Gastroesophageal sphincter (tissue), 4 donors: Measurements from ENCODE around the gene KCNIP4. TPM values are rescaled to one million over a fixed set of nuclear protein-coding genes. Genes with fewer than 3 reads are reported as not detected.

Experiments used
- ATAC-seq: fragments of 150-250 bp; one replicate; pipeline ENCODE4 v1.9.1; 2016; ENCODE audit warnings: mild to moderate bottlenecking, moderate library complexity
- H3K27ac ChIP-seq, 4 donors: fragments of 200-600 bp; sonication (generic) in 3 of 4; 1 replicate in 3 of 4; 2 replicates in 1 of 4; pipeline ENCODE4 v1.5.1; 2016 to 2019
- H3K27me3 ChIP-seq: fragments of 200-600 bp; sonication (generic); one replicate; pipeline ENCODE4 v1.5.1; 2019
- H3K36me3 ChIP-seq, 2 donors: fragments of 200-600 bp; sonication (generic); one replicate each; pipeline ENCODE4 v1.5.1; 2019; ENCODE audit warnings: control low read depth in 1 of 2
- H3K4me1 ChIP-seq, 3 donors: fragments of 200-600 bp; sonication (generic); 1 replicate in 2 of 3; 2 replicates in 1 of 3; pipeline ENCODE4 v1.5.1; 2016 to 2019; ENCODE audit warnings: control low read depth in 2 of 3
- H3K4me3 ChIP-seq, 2 donors: fragments of 200-600 bp; sonication (generic); one replicate each; pipeline ENCODE4 v1.5.1; 2019; ENCODE audit warnings: mild to moderate bottlenecking in 1 of 2, moderate library complexity in 1 of 2
- H3K9me3 ChIP-seq, 3 donors: fragments of 200-600 bp; sonication (generic); one replicate each; pipeline ENCODE4 v1.5.1; 2017 to 2019; ENCODE audit warnings: control low read depth in 2 of 3
- EP300 ChIP-seq: sonication (generic); formaldehyde crosslinking; IDR thresholded peaks from one replicate; pipeline ENCODE4 v1.6.1; 2017; ENCODE audit warnings: antibody characterized with exemption, mild to moderate bottlenecking
- POLR2A ChIP-seq, 2 donors: fragments of 450-650 bp; IDR thresholded peaks; one replicate each; pipeline ENCODE4 v1.6.1; 2017; ENCODE audit warnings: antibody characterized with exemption in 2 of 2, mild to moderate bottlenecking in 2 of 2, moderate library complexity in 1 of 2
- POLR2AphosphoS5 ChIP-seq: sonication (generic); formaldehyde crosslinking; IDR thresholded peaks from one replicate; pipeline ENCODE4 v1.6.1; 2017; ENCODE audit warnings: antibody characterized with exemption
- WGBS, 2 donors: methylation state at CpG; one replicate each; pipeline ENCODE4 v1.1.5; 2018; ENCODE audit warnings: low coverage in 1 of 2; 5-methylcytosine and 5-hydroxymethylcytosine counted together
- total RNA-seq, 4 donors: library from RNA; depleted of rRNA; stranded (reverse); fragments of >200 nt; gene quantifications; one replicate each; pipeline ENCODE4 v1.1.0, GENCODE V29; 2016
- TF ChIP-seq, protein P1 (sequence below), 4 experiments: fragments of 200-600 bp in 2 of 4; fragments of 450-650 bp in 2 of 4; sonication (generic) in 1 of 4; IDR thresholded peaks; one replicate each; pipeline ENCODE4 v1.5.1; 2017 to 2019; ENCODE audit warnings: antibody characterized with exemption in 4 of 4, mild to moderate bottlenecking in 2 of 4, moderate library complexity in 2 of 4

KCNIP4 gene
- total RNA-seq, 4 donors from 2014 or later, result 0.23 to 0.59 (median 0.54) TPM; not detected in 1

DNA sequence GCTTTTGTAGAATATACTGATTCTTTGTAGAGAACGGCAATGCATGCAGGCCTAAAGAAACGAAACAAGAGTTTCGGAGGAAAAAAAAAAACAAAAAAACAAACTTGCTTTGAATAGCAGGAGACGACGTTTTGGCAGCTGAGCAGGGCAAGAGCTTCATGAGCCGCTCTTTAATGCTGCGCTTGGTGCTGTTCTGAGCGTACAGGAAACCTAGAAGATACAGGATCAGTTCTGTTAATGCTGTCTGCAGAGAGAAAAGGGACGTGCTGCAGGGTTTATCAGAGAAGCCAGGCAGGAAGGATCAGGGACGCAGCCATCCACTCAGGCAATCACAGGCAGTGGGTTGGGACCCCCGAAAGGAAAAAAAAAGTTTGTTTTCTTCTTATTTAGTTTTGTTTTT is 1066.1 kb downstream of the KCNIP4 start:
- TF ChIP-seq POLR2A (IDR thresholded peaks at IDR 0.05) (no peak), EP300 (no peak)
- TF ChIP-seq, protein P1, sequence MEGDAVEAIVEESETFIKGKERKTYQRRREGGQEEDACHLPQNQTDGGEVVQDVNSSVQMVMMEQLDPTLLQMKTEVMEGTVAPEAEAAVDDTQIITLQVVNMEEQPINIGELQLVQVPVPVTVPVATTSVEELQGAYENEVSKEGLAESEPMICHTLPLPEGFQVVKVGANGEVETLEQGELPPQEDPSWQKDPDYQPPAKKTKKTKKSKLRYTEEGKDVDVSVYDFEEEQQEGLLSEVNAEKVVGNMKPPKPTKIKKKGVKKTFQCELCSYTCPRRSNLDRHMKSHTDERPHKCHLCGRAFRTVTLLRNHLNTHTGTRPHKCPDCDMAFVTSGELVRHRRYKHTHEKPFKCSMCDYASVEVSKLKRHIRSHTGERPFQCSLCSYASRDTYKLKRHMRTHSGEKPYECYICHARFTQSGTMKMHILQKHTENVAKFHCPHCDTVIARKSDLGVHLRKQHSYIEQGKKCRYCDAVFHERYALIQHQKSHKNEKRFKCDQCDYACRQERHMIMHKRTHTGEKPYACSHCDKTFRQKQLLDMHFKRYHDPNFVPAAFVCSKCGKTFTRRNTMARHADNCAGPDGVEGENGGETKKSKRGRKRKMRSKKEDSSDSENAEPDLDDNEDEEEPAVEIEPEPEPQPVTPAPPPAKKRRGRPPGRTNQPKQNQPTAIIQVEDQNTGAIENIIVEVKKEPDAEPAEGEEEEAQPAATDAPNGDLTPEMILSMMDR (IDR thresholded peaks at IDR 0.05), result no peak
- no peak overlapping the region for H3K4me3 ChIP-seq
- H3K9me3 ChIP-seq, result peaks cover 0 to 6% (median 0%) of the 10 kb centered on the region in 3 donors
- WGBS, 2 donors, result 57 to 60% methylated on average over 11 of the region's 11 CpGs
- no peaks in the 10 kb centered on the region for H3K4me1 ChIP-seq
- H3K27me3 ChIP-seq, result no peaks in the 10 kb centered on the region
- no peak overlapping the region for H3K27ac ChIP-seq
- ATAC-seq, result no peak
- no peaks in the 10 kb centered on the region for H3K36me3 ChIP-seq

DNA sequence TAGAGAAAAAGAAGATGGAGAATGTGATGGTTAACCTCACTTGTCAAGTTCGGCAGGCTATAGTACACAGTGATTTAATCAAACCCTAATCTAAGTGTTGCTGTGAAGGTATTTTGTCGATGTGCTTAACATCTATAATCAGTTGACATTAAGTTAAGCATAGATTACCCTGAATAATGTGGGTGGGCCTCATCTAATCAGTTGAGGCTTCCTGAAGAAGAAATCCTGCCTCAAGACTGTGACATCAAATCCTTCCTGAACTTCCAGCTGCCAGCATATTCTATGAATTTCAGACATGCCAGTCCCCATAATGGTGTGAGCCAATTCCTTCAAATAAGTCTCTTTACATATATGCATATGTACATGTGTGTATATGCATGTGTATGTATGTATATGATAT is 1066.9 kb downstream of the KCNIP4 start:
- Histone ChIP-seq H3K4me3 (no peak overlapping the region), H3K27me3 (no peaks in the 10 kb centered on the region), H3K36me3 (no peaks in the 10 kb centered on the region), H3K4me1 (no peaks in the 10 kb centered on the region), H3K27ac (no peak overlapping the region), H3K9me3 (peaks cover 0 to 6% (median 0%) of the 10 kb centered on the region in 3 donors)
- no peak for TF ChIP-seq POLR2A (IDR thresholded peaks at IDR 0.05)
- no peak for TF ChIP-seq POLR2AphosphoS5
- no peak for TF ChIP-seq EP300
- TF ChIP-seq, protein P1 (IDR thresholded peaks at IDR 0.05), result no peak
- ATAC-seq, result no peak
- 75% methylated on average over 2 of the region's 2 CpGs for WGBS, 2 donors

DNA sequence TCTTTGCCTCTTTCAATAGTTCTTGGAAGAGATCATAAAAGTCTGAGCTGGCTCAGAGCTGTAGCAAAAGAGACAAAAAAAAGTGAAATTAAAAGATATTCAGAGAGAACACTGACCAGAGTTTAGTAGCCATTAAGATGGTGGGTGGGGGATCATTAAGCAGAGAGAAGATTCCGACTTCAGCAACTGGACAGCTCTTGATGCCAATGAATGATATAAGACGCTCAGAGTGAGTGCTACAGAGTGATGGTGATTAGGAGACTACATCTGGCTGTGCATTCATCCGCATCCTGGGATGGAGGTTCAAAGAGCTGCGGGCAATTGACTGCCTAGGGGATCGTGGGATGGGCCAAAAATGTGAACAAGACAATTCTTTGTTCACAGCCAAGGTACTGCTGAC is 1069.8 kb downstream of the KCNIP4 start:
- no peaks in the 10 kb centered on the region for H3K27me3 ChIP-seq
- H3K27ac ChIP-seq, result no peak overlapping the region
- no peak overlapping the region for H3K4me3 ChIP-seq
- no peak for ATAC-seq
- no peaks in the 10 kb centered on the region for H3K9me3 ChIP-seq
- H3K4me1 ChIP-seq, result peaks cover 0 to 3% (median 0%) of the 10 kb centered on the region in 3 donors
- WGBS, 2 donors, result 67 to 89% methylated on average over 4 to 5 of the region's 5 CpGs
- no peaks in the 10 kb centered on the region for H3K36me3 ChIP-seq
- TF ChIP-seq POLR2AphosphoS5, result no peak
- TF ChIP-seq, protein P1 (IDR thresholded peaks at IDR 0.05), result no peak
- TF ChIP-seq EP300, result no peak
- no peak for TF ChIP-seq POLR2A (IDR thresholded peaks at IDR 0.05)

DNA sequence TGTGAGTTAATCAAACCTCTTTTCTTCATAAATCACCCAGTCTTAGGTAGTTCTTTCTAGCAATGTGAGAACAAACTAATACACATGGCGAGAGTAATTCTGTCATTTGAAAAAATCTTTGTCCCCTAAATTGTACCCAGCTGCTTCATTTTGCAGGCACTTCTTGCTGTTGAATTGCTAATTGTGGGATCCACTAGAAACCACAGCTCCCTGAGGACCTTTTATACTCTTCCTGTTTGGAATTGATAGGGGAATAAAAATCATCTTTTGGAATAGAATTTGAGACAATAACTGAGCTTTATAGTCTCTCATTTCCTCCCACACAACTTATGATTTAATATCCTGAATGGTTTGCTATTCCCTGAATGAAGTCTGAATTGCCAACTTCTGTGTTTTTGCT is 1078.1 kb downstream of the KCNIP4 start:
- Histone ChIP-seq H3K27ac (no peak overlapping the region), H3K4me3 (no peak overlapping the region), H3K9me3 (no peaks in the 10 kb centered on the region), H3K4me1 (peaks cover 0 to 10% (median 0%) of the 10 kb centered on the region in 3 donors), H3K36me3 (no peaks in the 10 kb centered on the region), H3K27me3 (no peaks in the 10 kb centered on the region)
- ATAC-seq, result no peak
- WGBS, 2 donors, result 81% methylated on average over 1 of the region's 1 CpG; no CpG with 5 or more reads in 1 of the 2 donors
- TF ChIP-seq, protein P1 (IDR thresholded peaks at IDR 0.05), result no peak
- TF ChIP-seq POLR2A (IDR thresholded peaks at IDR 0.05) (no peak), EP300 (no peak), POLR2AphosphoS5 (no peak)

DNA sequence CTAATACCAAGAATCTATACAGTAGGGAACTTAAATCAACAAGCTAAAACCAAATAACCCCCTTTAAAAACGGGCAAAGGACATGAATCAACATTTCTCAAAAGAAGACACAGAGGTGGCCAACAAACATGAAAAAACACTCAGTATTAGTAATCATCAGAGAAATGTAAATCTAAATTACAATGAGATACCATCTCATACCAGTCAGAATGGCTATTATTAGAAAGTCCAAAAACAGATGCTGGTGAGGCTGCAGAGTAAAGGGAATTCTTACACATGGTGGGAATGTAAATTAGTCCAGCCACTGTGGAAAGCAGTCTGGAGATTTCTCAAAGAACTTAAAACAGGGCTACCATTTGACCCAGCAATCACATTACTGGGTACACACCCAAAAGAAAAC is 1080.5 kb downstream of the KCNIP4 start:
- no peaks in the 10 kb centered on the region for H3K9me3 ChIP-seq
- H3K27ac ChIP-seq, result no peak overlapping the region
- no peak for ATAC-seq
- H3K4me3 ChIP-seq, result no peak overlapping the region
- TF ChIP-seq POLR2A (IDR thresholded peaks at IDR 0.05) (no peak), EP300 (no peak), POLR2AphosphoS5 (no peak)
- TF ChIP-seq, protein P1 (IDR thresholded peaks at IDR 0.05), result no peak
- H3K36me3 ChIP-seq, result no peaks in the 10 kb centered on the region
- H3K27me3 ChIP-seq, result no peaks in the 10 kb centered on the region
- WGBS, 2 donors, result 0 to 13% methylated on average over 1 of the region's 1 CpG
- H3K4me1 ChIP-seq, result no peaks in the 10 kb centered on the region
